ENCODE results near the gene PIK3R6.

DNA sequence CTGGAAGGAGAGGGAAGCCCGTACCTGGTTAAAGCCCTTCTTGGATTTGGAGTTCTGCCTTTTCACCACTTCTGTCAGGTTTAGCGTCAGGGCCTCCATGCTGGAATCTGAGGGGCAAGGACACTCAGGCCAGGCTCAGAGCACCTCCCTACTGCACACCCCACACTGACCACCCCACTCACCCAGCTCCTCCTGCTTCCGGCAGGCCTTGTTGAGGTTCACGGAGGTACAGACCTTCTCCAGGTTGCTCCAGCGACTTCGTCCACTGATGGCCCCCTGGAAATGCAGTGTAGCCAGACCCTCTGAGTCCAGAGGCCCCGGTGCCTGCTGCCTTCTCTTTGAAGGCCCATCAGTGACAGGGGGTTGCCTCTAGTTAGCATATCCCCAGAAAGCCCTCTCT, 14.1 kb upstream of the PIK3R6 start:
- TF ChIP-seq CTCF (conservative IDR thresholded peaks at IDR 0.05; ENCODE audit: low read length) (no peak), EZH2phosphoT487 (IDR thresholded peaks at IDR 0.05; ENCODE audit: borderline replicate concordance) (no peak)
